ENCODE results near the gene MND1.

The MND1 gene

GRCh38 chr4:153346563-153346962 is 2.1 kb downstream of the MND1 start:
- no peak for DNase-seq

- DNase-seq, result no peak
These were observed 2.6 kb downstream of the MND1 start for GRCh38 chr4:153347117-153347516.

- DNase-seq, result no peak
These were observed 3.5 kb downstream of the MND1 start for GRCh38 chr4:153348006-153348405.

DNA sequence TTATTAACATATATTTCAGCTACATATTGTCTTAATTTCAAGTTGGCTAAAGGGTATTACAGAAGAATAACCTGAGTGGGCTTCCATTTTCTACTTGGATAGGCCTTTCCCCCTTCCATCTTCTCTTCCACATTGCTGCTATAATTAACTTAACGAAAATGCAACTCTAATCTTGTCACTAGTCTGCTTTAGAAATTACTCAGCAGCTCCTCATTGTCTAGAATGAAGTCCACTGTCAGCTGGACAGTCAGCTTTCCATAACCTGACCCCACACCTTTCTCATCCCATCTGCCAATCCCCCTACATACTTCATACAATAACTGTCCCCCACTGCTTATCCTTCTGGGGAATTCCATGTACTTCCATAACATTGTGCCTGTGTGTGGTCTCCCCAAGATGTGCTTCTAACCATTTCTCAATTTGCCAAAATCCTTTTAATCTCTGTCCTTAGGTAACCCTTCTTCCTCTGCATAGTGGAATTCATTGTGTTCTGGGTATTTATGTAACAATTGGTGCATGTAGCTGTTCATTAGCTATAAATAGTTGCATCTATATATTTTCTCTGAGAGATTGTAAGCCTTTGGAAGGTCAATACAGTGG is 4.8 kb downstream of the MND1 start:
- no peak for DNase-seq

GRCh38 chr4:153362184-153362583 is 17.7 kb downstream of the MND1 start:
- no peak for DNase-seq

- no peak for DNase-seq
These were observed 19.6 kb downstream of the MND1 start for GRCh38 chr4:153364061-153364460.

DNA sequence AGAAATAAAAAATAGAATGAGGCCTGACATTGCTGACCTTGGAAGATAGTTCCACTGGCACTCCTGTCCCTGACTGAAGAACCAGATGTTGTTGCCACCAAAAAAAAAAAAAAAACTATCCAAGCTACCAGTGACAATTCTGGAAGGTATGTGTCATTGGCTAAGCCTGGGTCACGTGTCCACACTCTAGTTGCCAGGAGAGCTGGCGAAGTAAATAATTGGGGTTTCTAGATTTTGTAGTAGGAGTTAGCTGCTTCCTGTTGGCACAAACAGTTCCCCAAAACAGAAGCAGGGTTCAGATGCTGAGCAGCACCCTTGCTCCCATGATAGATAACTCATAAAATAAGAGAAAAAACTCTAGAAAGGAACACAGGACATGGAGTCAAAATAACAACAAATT is 20.5 kb downstream of the MND1 start:
- no peak for DNase-seq

DNA sequence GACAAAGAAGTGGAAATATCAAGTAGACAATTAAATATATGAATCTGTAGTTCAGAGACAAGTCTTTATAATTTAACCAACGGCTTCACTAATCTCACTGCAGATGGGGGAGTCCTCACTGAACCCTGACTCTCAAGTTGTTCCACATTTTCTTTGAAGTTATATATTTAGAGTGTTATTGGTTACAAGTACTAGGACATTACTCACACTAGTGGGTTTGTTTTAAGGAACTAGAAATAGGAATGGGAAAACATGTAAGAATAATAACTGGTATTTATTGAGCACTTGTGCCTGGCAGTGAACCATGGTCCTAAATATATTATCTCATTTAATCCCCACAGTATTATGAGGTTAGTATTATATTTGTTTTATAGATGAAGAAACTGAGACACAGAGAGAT is 22.0 kb downstream of the MND1 start:
- DNase-seq, result no peak

DNA sequence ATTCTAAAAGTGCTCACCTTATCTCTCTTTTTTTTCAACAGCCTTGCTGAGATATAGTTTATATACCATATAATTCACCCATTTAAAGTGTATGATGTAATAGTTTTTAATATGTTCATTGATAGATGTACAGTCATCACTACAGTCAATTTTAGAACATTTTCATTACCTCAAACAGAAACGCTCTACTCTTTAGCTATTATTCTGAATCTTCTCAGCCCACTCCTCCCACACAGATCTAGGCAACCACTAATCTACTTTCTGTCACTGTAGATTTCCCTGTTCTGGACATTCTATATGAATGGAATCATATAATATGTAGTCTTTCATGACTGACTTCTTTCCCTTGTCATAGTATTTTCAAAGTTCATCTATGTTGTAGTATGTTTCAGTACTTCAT is 22.6 kb downstream of the MND1 start:
- DNase-seq, result no peak

GRCh38 chr4:153369021-153369420 is 24.5 kb downstream of the MND1 start:
- DNase-seq, result no peak

DNA sequence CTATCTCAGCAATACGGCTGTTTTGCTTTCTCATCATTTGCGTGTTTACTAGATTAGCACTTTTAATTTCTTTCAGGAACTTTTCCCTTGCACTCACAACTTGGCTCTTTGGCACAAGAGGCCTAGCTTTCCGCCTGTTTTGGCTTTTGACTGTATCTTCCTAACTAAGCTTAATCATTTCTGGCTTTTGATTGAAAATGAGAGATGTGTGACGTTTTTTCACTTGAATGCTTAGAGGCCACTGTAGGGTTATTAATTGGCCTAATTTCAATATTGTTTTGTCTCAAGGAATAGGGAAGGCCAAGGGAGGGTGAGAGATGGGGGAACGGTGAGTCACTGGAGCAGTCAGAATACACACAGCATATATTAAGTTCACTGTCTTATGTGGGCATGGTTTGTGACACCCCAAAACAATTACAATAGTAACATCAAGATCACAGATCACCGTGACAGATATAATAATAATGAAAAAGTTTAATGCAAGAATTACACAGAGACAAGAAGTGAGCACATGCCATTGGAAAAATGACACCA is 27.3 kb downstream of the MND1 start:
- no peak for DNase-seq

GRCh38 chr4:153372967-153373562 is 28.6 kb downstream of the MND1 start:
- DNase-seq, result no peak

DNA sequence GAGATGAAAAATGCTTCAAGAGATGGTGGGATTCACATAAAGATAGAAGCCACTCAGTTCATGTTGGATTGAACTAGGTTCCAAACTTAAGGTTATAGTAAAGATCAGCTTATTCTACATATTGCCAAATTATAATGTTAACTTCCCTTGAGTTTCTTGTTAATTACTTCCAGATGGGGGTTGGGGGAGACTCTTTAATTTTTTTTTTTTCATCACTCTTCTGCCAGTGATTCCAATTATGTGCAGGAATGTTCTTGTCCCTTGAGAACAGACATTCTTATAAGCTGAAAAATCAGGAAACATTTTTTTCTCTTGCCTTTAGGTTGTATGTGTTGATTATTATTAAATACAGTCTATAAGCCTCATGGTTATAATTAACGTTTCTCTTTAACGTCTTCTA is 30.0 kb downstream of the MND1 start:
- no peak for DNase-seq

DNA sequence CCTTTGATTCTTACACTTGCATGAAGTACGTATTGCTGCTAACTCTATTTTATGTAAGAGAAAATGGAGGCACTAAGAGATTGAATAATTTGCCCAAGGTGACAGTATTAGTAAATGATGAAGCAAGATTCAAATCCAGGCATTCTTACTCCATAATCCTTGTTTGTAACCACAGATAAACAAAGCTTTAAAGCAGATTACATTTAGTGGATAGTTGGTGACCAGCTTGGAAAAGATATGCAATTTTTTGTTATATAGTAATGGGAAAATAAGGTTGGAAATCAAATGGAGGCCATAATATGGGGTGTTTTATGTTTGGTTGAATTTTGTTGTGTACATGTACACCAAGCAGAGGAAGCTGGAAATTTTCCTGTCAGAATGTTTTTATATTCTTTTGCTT is 30.8 kb downstream of the MND1 start:
- DNase-seq, result no peak

DNA sequence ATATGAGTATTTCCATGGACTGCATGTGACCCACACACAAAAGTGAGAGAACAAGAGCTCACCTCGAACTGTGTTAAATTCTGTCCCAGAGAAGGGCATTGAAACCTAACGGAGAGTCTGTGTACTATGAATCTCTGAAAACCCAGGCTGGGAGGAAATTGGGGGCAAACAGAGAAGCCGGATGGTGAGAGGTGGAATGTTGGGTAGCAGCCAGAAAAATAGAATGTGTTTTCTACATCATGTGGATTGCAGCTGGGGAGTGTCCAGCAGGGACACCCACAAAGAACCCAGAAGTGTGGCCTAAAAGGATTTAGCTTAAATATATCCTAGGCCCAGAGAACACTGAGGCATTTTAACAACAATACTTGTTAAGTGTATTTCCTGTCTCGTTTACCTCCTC is 38.6 kb downstream of the MND1 start:
- no peak for DNase-seq

DNA sequence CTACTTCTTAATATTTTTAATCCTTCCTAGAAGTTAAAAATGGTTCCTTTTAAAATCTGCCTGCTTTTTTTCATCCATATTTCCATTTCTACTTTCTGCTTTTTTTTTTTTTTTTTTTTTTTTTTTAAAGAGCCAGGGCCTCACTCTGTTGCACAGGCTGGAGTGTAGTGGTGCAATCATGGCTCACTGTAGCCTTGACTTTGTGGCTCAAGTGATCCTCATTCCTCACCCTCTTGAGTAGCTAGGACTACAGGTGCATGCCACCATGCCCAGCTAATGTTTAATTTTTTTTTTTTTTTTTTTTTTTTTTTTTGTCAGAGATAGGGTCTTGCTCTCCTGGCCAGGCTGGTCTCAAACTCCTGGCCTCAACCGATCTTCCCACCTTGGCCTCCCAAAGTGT is 39.7 kb downstream of the MND1 start:
- DNase-seq, result no peak

DNA sequence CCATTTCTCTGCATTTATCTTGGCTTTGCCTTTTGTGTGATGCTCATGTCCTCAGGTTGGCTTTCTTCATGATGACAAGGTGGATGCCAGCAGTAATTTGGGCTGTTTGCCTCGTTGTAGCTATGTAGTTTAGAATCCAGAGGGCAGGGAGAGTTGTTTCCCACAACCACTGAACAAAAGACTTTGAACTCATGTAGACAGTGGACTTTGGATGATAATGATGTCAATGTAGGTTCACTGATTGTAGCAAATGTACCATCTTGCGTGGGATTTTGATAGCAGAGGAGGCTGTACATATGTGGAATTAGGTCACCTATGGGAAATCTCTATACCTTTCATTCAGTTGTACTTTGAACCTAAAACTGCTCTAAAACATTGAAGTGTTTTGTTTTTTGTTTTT is 41.3 kb downstream of the MND1 start:
- DNase-seq, result no peak

DNA sequence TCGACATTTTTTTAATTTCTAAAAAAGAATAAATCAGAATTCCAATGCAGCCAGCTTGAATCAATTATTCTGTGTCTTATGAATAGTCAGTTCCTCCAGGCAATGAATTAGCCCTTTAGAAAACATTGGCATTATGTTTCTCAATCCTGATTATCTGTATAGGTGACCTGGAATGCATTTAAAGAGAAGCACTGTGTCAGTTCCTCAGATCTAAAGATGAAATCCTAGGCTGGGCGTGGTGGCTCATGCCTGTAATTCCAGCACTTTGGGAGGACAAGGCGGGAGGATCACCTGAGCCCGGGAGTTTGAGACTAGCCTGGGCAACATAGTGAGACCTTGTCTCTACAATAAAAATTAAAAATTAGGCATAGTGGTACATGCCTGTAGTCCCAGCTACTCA is 43.5 kb downstream of the MND1 start:
- DNase-seq, result no peak

- no peak for DNase-seq
These were observed 48.9 kb downstream of the MND1 start for GRCh38 chr4:153393397-153393796.

- no peak for DNase-seq
These were observed 50.5 kb downstream of the MND1 start for GRCh38 chr4:153394945-153395344.

GRCh38 chr4:153398713-153399112 is 54.2 kb downstream of the MND1 start:
- no peak for DNase-seq

DNA sequence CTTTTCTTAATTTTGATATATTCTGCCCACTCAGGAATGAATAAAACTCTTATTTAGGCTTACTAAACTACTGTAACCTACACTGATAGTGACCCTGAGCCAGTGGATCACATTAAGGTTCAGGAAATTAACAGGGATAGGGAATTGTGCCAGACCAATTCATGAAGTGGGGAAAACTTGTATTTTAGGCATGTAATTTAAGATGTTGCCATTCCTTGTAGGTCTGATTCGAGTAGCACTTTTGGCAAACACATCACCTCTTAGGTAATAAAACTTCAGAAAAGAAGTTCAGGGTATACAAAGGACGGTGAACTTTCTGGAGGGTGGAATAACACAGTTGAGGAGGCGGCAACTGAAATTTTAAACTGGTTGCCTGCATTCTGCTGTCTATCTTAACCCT is 54.9 kb downstream of the MND1 start:
- DNase-seq, result no peak

- no peak for DNase-seq
These were observed 57.0 kb downstream of the MND1 start for GRCh38 chr4:153401501-153401900.

GRCh38 chr4:153402366-153402765 is 57.9 kb downstream of the MND1 start:
- no peak for DNase-seq

GRCh38 chr4:153403726-153404125 is 59.2 kb downstream of the MND1 start:
- DNase-seq, result no peak
